AG08396 (cell line): ENCODE measurements around the gene ARHGAP10.
A peak's percentile ranks its signal among the peaks of the same experiment; 100 is the strongest.

Experiments used
- DNase-seq: peaks from one replicate; pipeline ENCODE4 v3.0.0; 2012; ENCODE audit warnings: low spot score, mixed read lengths

ARHGAP10 gene

GRCh38 chr4:147732518-147733235, 789 bp downstream of the ARHGAP10 start:
- peak; percentile 63 for DNase-seq

- no peak for DNase-seq
Measured at GRCh38 chr4:147733716-147734344, 1.9 kb downstream of the ARHGAP10 start.

- DNase-seq: no peak
Measured at GRCh38 chr4:147734496-147734895, 2.6 kb downstream of the ARHGAP10 start.

- no peak for DNase-seq
Measured at GRCh38 chr4:147735413-147736301, 3.8 kb downstream of the ARHGAP10 start.

GRCh38 chr4:147736458-147736857, 4.6 kb downstream of the ARHGAP10 start:
- peak; percentile 80 for DNase-seq

- DNase-seq: no peak
Measured at GRCh38 chr4:147737623-147738022, 5.7 kb downstream of the ARHGAP10 start.

GRCh38 chr4:147739239-147739823, 7.4 kb downstream of the ARHGAP10 start:
- no peak for DNase-seq

GRCh38 chr4:147740176-147740575, 8.3 kb downstream of the ARHGAP10 start:
- DNase-seq: no peak

GRCh38 chr4:147741190-147741788, 9.4 kb downstream of the ARHGAP10 start:
- DNase-seq: no peak

- DNase-seq: no peak
Measured at GRCh38 chr4:147747787-147748454, 16.0 kb downstream of the ARHGAP10 start.

GRCh38 chr4:147749811-147750321, 18.0 kb downstream of the ARHGAP10 start:
- no peak for DNase-seq

- no peak for DNase-seq
Measured at GRCh38 chr4:147753047-147753446, 21.2 kb downstream of the ARHGAP10 start.

- DNase-seq: peak; percentile 59
Measured at GRCh38 chr4:147754037-147754445, 22.2 kb downstream of the ARHGAP10 start.

GRCh38 chr4:147755561-147756295, 23.8 kb downstream of the ARHGAP10 start:
- peak; percentile 29 for DNase-seq

GRCh38 chr4:147756417-147756816, 24.5 kb downstream of the ARHGAP10 start:
- no peak for DNase-seq

- no peak for DNase-seq
Measured at GRCh38 chr4:147760176-147760575, 28.3 kb downstream of the ARHGAP10 start.

GRCh38 chr4:147760695-147761094, 28.8 kb downstream of the ARHGAP10 start:
- DNase-seq: no peak

GRCh38 chr4:147761218-147761883, 29.5 kb downstream of the ARHGAP10 start:
- no peak for DNase-seq

- no peak for DNase-seq
Measured at GRCh38 chr4:147764337-147764736, 32.4 kb downstream of the ARHGAP10 start.

- no peak for DNase-seq
Measured at GRCh38 chr4:147765121-147765529, 33.2 kb downstream of the ARHGAP10 start.
